ENCODE results near the gene IDI2. TPM values are rescaled to one million over a fixed set of nuclear protein-coding genes. Genes with fewer than 3 reads are reported as not detected.

The IDI2 gene
- total RNA-seq, 3 donors from 2014 or later = not detected

DNA sequence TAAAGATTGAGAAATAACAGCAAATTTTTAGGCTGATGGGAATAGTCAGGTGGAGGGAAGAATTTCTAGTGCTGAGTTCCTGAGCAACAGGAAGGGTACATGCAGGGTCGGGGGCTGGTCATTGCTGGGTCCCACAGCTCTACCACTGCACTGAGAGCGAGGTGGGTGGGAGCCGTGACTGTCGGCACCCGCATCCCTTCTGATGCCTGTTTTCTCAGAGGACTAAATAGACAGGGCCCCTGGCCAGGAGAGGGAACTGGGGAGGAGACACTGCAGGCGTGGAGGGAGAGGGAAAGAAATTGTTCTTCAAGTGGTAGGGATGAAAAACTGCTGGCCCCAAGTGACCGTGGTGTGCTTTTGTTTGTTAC lies 30.1 kb downstream of the IDI2 start:
- Histone ChIP-seq H3K9me3 (no peaks in the 10 kb centered on the region), H3K4me1 (ENCODE audit: low read depth) (no peaks in the 10 kb centered on the region), H3K4me3 (no peak overlapping the region), H3K36me3 (ENCODE audit: low read depth) (peaks cover 8% of the 10 kb centered on the region)
- no peak for ATAC-seq
- intact Hi-C loops (cut with DNase I, micrococcal nuclease) = no loop called here
- TF ChIP-seq, protein P1, sequence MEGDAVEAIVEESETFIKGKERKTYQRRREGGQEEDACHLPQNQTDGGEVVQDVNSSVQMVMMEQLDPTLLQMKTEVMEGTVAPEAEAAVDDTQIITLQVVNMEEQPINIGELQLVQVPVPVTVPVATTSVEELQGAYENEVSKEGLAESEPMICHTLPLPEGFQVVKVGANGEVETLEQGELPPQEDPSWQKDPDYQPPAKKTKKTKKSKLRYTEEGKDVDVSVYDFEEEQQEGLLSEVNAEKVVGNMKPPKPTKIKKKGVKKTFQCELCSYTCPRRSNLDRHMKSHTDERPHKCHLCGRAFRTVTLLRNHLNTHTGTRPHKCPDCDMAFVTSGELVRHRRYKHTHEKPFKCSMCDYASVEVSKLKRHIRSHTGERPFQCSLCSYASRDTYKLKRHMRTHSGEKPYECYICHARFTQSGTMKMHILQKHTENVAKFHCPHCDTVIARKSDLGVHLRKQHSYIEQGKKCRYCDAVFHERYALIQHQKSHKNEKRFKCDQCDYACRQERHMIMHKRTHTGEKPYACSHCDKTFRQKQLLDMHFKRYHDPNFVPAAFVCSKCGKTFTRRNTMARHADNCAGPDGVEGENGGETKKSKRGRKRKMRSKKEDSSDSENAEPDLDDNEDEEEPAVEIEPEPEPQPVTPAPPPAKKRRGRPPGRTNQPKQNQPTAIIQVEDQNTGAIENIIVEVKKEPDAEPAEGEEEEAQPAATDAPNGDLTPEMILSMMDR (IDR thresholded peaks at IDR 0.05) = no peak
- DNase-seq = no peak

DNA sequence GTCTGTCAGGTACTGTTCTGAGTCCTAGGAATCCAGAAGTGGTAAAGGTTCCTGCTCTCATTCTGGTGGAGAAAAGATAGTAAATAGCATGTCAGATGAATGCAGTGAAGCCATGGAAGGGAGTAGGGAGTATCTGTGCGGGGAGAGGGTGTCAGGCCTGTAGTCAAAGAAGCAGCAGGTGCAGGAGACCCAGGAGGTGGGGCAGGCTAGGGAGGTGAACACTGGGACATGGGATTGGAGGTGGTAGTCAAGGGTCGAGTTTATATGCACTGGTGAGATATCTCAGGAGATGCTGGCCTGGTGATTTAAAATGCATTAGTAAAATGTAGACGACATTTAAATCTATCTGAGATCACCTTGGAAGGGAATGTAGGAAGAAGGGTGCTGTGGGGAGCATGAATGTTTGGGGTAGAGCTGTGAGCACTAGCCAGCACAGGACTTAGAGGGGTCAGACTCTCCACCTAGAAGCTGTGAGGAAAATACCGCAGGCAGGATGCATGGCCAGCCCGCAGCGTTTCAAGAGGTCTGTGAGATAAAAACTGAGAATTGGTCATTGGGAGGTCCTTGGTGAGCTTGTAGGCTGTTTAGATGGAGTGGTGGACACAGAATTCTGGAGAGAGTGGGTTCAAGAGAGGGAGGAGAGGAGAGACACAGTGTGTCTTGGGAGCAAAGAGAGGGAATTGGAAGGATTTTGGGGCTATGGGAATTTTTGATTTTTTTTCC lies 30.7 kb downstream of the IDI2 start:
- DNase-seq (no peak), ATAC-seq (no peak)
- intact Hi-C loops (cut with DNase I, micrococcal nuclease) = no loop called here
- Histone ChIP-seq H3K36me3 (ENCODE audit: low read depth) (peaks cover 8% of the 10 kb centered on the region), H3K4me1 (ENCODE audit: low read depth) (no peaks in the 10 kb centered on the region), H3K4me3 (no peak overlapping the region), H3K9me3 (no peaks in the 10 kb centered on the region)
- TF ChIP-seq, protein P1 (IDR thresholded peaks at IDR 0.05) = no peak

DNA sequence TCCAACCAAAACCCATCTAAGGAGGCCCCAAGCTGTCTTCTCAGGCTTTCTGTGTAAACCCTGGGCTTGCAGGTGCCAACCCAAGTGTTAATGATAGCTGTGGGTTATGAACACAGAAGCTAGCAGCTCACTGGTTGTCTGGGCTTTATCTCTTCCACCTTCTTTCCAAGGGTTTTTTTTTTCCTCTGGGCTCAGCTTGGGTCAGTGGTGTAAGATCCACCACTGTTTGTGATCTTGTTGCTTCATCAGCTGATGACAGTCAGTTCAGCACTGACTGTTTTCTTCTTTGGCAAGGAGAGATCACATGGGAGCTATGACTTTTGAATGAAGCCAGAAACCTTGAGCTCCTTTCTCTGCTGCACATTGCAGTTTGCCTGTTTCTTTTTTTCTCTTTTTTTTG lies 32.8 kb downstream of the IDI2 start:
- intact Hi-C loops (cut with DNase I, micrococcal nuclease) = no loop called here
- Histone ChIP-seq H3K9me3 (no peaks in the 10 kb centered on the region), H3K4me1 (ENCODE audit: low read depth) (peaks cover 12% of the 10 kb centered on the region), H3K36me3 (ENCODE audit: low read depth) (no peaks in the 10 kb centered on the region), H3K4me3 (no peak overlapping the region)
- no peak for ATAC-seq
- DNase-seq = no peak
- TF ChIP-seq, protein P1 (IDR thresholded peaks at IDR 0.05) = no peak

DNA sequence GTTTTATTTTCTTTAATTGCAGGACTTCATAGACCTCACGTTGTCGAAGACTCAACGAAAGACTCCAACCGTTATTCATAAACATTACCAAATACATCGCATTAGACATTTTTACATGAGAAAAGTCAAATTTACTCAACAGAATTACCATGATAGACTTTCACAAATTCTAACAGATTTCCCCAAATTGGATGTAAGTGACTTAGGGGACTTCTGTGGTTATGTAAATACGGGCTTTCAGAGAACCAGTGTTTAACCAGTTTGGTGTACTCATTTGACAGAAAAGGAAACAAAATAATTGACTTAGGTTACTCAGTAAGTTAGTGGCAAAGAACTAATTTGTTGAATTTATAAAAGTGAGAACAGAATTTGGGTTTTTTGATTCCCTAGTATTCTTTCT lies 33.2 kb downstream of the IDI2 start:
- intact Hi-C loops (cut with DNase I, micrococcal nuclease) = no loop called here
- no peak for ATAC-seq
- no peaks in the 10 kb centered on the region for H3K9me3 ChIP-seq
- no peak for DNase-seq
- H3K4me3 ChIP-seq = no peak overlapping the region
- H3K36me3 ChIP-seq (ENCODE audit: low read depth) = no peaks in the 10 kb centered on the region
- peaks cover 12% of the 10 kb centered on the region for H3K4me1 ChIP-seq (ENCODE audit: low read depth)
- TF ChIP-seq, protein P1 (IDR thresholded peaks at IDR 0.05) = no peak

DNA sequence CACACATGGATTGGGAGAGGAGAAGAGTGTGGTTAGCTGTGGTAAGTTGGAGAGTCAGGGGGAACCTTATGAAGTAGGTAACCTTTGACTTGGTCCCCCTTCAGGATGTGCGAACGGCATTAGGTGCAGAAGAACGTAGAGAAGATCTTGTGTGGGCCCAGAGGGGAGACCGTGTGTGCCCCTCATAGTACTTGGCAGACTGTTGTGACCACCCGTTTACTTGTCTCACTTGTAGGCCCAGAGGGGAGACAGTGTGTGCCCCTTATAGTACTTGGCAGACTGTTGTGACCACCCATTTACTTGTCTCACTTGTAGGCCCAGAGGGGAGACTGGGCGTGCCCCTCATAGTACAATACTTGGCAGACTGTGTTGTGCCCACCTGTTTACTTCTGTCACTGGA lies 34.9 kb downstream of the IDI2 start:
- intact Hi-C loops (cut with DNase I, micrococcal nuclease) = no loop called here
- Histone ChIP-seq H3K4me3 (no peak overlapping the region), H3K36me3 (ENCODE audit: low read depth) (no peaks in the 10 kb centered on the region), H3K4me1 (ENCODE audit: low read depth) (peaks cover 15% of the 10 kb centered on the region), H3K9me3 (no peaks in the 10 kb centered on the region)
- TF ChIP-seq, protein P1 (IDR thresholded peaks at IDR 0.05) = no peak
- DNase-seq = no peak
- ATAC-seq = no peak
